Nephron progenitor cell (in vitro differentiated cells): Measurements from ENCODE around the gene PRKAG2.

ENCODE experiments used
- DNase-seq: peaks from one replicate; pipeline ENCODE4 v3.0.0; 2021
- H3K27ac Mint-ChIP-seq: 2 replicates; pipeline ENCODE4 v1.8.0; 2021; ENCODE audit warnings: mild to moderate bottlenecking, moderate library complexity, mixed read lengths
- H3K27me3 Mint-ChIP-seq: 2 replicates; pipeline ENCODE4 v1.8.0; 2021; ENCODE audit warnings: mild to moderate bottlenecking, low read depth, mixed read lengths; ENCODE audit not compliant: poor library complexity
- H3K36me3 Mint-ChIP-seq: 2 replicates; pipeline ENCODE4 v1.8.0; 2021; ENCODE audit warnings: low read depth, mixed read lengths
- H3K4me1 Mint-ChIP-seq: 2 replicates; pipeline ENCODE4 v1.8.0; 2021; ENCODE audit warnings: mixed read lengths
- H3K4me3 Mint-ChIP-seq: 2 replicates; pipeline ENCODE4 v1.8.0; 2021; ENCODE audit warnings: mild to moderate bottlenecking, moderate library complexity, mixed read lengths
- H3K9me3 Mint-ChIP-seq: 2 replicates; pipeline ENCODE4 v1.8.0; 2021; ENCODE audit warnings: mild to moderate bottlenecking, moderate library complexity, mixed read lengths
- CTCF ChIP-seq: fragments of 200-600 bp; sonication (generic); IDR thresholded peaks from 2 replicates; pipeline ENCODE4 v1.5.0; 2021; ENCODE audit warnings: antibody characterized with exemption

PRKAG2 gene

GRCh38 chr7:151552352-151553028 lies 324.4 kb downstream of the PRKAG2 start:
- TF ChIP-seq CTCF = no peak
- DNase-seq = no peak
- Mint-ChIP-seq H3K9me3 (no peaks in the 10 kb centered on the region), H3K4me3 (no peak overlapping the region), H3K27ac (peak overlapping the region; percentile 4), H3K27me3 (peaks cover 8% of the 10 kb centered on the region), H3K36me3 (no peaks in the 10 kb centered on the region), H3K4me1 (peaks cover 36% of the 10 kb centered on the region)

- Mint-ChIP-seq H3K9me3 (no peaks in the 10 kb centered on the region), H3K4me1 (peaks cover 36% of the 10 kb centered on the region), H3K36me3 (no peaks in the 10 kb centered on the region), H3K27ac (peak overlapping the region; percentile 24), H3K4me3 (no peak overlapping the region), H3K27me3 (peaks cover 8% of the 10 kb centered on the region)
- TF ChIP-seq CTCF = no peak
- no peak for DNase-seq
Observed at GRCh38 chr7:151551820-151552219, 325.1 kb downstream of the PRKAG2 start.

GRCh38 chr7:151550656-151551286 lies 326.1 kb downstream of the PRKAG2 start:
- Mint-ChIP-seq H3K9me3 (no peaks in the 10 kb centered on the region), H3K36me3 (no peaks in the 10 kb centered on the region), H3K4me1 (peaks cover 36% of the 10 kb centered on the region), H3K27ac (peak overlapping the region; percentile 39), H3K4me3 (no peak overlapping the region), H3K27me3 (peaks cover 14% of the 10 kb centered on the region)
- DNase-seq = no peak
- TF ChIP-seq CTCF = no peak

- no peak overlapping the region for H3K4me3 Mint-ChIP-seq
- no peaks in the 10 kb centered on the region for H3K9me3 Mint-ChIP-seq
- no peak for TF ChIP-seq CTCF
- no peaks in the 10 kb centered on the region for H3K36me3 Mint-ChIP-seq
- H3K4me1 Mint-ChIP-seq = peaks cover 36% of the 10 kb centered on the region
- H3K27ac Mint-ChIP-seq = no peak overlapping the region
- peaks cover 23% of the 10 kb centered on the region for H3K27me3 Mint-ChIP-seq
- no peak for DNase-seq
Observed at GRCh38 chr7:151549644-151550043, 327.3 kb downstream of the PRKAG2 start.

GRCh38 chr7:151549083-151549482 lies 327.8 kb downstream of the PRKAG2 start:
- Mint-ChIP-seq H3K9me3 (no peaks in the 10 kb centered on the region), H3K27me3 (peaks cover 26% of the 10 kb centered on the region), H3K36me3 (no peaks in the 10 kb centered on the region), H3K27ac (peak overlapping the region; percentile 84), H3K4me1 (peaks cover 34% of the 10 kb centered on the region), H3K4me3 (no peak overlapping the region)
- TF ChIP-seq CTCF = no peak
- DNase-seq = no peak

GRCh38 chr7:151544183-151544582 lies 332.7 kb downstream of the PRKAG2 start:
- Mint-ChIP-seq H3K27ac (no peak overlapping the region), H3K27me3 (peaks cover 26% of the 10 kb centered on the region), H3K36me3 (no peaks in the 10 kb centered on the region), H3K4me3 (no peak overlapping the region), H3K9me3 (no peaks in the 10 kb centered on the region), H3K4me1 (peaks cover 16% of the 10 kb centered on the region)
- DNase-seq = no peak
- no peak for TF ChIP-seq CTCF
